Measurements from ENCODE around the gene FAR2.
"Not testable (repeated sequence)": the region's sequence is repeated elsewhere in the genome, so short reads cannot be mapped to it uniquely, and the experiment has no call there.

FAR2 gene

DNA sequence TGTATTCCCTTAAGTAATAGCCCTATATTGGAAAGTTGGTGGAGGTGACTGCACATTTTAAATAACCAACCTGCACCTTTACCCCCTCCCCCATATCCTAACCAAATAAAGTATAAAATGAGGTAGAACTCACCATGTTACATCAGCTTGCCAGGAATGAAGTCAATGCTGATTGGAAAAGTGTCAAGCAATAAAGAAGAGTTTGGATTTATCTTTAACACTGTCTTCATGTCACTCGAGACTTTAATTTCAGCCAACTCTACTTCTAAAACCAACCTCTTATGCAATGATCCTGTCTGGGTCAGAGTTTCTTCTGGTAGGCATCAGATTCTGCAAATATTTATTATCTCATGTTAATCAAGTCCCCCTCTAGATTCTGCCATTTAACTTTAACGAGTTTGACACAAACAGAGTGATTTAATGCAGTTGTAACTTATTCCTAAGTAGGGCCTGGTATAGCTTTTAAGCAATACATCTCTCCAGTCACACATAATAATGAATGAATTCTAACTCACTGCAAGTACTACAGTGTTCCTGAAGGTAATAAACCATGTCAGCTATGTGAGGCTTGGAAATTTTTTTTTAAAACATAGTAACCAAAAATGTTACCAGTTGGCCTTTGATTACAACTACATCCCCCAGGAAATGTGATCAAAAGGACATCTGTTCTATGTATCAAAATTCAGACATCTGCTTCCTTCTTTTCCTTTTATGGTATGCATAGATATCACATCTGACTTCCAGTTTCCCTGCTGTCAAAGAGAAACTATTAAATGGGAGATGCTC, 133.1 kb downstream of the FAR2 start:
- Mint-ChIP-seq H3K9me3 (no peaks in the 10 kb centered on the region), H3K36me3 (ENCODE audit: low read depth) (no peaks in the 10 kb centered on the region), H3K27me3 (ENCODE audit: low read depth) (no peaks in the 10 kb centered on the region), H3K4me3 (no peak overlapping the region), H3K27ac (no peak overlapping the region), H3K4me1 (ENCODE audit: low read depth) (no peaks in the 10 kb centered on the region)

DNA sequence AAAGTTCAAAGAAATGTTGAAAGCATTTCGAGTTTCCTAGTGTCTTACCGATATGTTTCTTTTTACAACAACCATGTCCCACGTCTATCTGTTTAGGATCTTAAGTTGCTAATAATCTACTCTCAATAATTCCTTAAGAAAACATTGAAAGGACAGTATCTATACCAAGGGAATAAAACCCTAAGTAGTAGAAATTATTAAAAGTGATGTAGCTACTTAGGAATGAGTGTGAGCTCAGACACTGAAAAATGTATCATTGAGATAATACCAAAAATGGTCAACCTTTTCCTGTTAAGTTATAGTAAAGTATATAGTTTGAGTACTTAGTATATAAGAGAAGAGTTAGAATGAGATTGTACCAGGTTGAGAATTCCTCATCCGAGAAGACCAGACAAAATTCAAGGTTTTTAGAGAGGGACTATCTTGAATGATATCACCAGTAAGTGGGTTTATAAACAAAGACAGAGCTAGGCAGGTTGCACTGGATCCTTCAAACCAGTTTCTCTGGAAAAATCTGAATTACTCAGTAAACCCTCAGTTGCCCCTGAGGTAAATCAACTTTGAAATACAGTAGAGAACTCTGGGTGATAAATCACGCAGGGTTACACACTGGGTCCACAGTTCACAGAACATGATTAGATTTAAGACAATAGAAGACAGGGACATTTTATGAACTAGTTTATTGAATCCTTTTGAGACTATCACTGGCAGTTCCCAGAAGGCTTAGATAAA, 135.1 kb downstream of the FAR2 start:
- no peak overlapping the region for H3K4me3 Mint-ChIP-seq
- H3K4me1 Mint-ChIP-seq (ENCODE audit: low read depth), result no peaks in the 10 kb centered on the region
- no peak overlapping the region for H3K27ac Mint-ChIP-seq
- H3K9me3 Mint-ChIP-seq, result peaks cover under 1% of the 10 kb centered on the region
- H3K36me3 Mint-ChIP-seq (ENCODE audit: low read depth), result no peaks in the 10 kb centered on the region
- no peaks in the 10 kb centered on the region for H3K27me3 Mint-ChIP-seq (ENCODE audit: low read depth)

DNA sequence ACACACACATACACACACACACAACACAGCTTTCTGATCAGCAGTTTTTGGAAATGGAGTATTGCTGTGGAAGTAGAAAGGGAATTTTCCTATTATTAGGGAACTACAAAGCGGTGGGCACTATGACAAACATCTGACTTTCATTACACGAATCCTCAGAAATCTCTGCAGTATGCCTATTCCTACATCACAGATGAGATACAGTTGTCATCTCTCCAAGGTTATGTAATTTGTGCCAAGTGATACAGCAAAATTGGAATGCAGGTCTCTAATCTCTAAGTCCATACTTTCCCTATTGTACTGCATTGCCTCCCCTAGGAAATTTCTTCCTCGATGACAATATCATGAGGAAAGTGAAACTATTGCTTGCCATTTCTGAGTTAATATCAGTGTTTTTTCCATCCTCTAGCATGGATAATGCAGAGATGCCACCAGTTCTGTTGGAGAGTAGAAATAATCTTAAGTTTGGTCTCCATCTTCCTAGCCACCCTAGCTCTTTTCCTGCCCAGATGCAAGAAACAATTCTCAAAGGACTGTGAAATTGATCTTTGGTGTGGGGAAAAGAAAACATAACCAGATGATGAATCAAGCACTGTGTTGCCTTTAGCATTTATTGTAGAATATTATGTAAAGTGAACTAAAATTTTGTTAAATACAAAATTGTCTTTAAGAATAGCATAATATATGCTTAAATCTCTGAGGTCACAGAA, 137.2 kb downstream of the FAR2 start:
- Mint-ChIP-seq H3K27ac (no peak overlapping the region), H3K4me3 (no peak overlapping the region), H3K36me3 (ENCODE audit: low read depth) (no peaks in the 10 kb centered on the region), H3K4me1 (ENCODE audit: low read depth) (no peaks in the 10 kb centered on the region), H3K27me3 (ENCODE audit: low read depth) (no peaks in the 10 kb centered on the region), H3K9me3 (peaks cover 10% of the 10 kb centered on the region)

DNA sequence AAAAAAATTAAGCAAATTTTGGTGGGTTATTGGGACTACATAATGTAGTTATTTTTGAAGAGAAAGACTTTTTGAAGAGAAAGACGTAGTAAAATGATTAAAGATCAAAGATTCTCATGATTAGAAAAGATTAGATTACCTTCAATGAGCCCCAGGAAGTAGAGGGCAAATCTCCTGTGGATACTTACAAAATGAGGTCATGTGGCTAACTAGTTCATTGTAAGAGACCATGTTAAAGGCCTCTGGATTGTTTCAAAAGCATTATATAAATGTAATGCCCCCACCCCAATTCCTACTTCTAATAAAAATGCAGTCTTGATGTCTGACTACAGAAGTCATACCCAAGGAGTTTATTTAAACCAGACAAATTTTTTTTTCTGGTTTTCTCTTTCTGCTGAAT, 138.5 kb downstream of the FAR2 start:
- Mint-ChIP-seq H3K36me3 (ENCODE audit: low read depth) (no peaks in the 10 kb centered on the region), H3K27me3 (ENCODE audit: low read depth) (no peaks in the 10 kb centered on the region), H3K4me3 (no peak overlapping the region), H3K27ac (no peak overlapping the region), H3K9me3 (peaks cover 10% of the 10 kb centered on the region), H3K4me1 (ENCODE audit: low read depth) (no peaks in the 10 kb centered on the region)

DNA sequence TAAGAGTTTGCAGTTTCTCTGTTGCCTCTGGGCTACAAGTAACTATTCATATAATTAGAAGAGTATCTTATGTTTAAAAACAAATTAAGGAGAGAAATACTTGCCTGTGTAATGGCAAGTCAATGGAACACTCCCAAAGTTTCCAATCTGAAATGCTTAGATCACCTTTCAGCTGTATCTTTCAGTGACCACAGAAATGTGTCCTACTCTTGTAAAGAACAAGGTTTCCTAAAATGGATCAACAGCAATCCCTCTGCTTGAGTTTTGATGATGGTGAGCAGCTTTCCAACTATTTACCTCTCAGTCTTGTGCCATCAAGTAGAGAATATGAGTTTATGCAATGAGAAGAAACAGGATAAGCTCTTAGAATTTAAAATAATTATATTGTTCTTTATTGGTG, 139.0 kb downstream of the FAR2 start:
- Mint-ChIP-seq H3K4me3 (no peak overlapping the region), H3K27me3 (ENCODE audit: low read depth) (no peaks in the 10 kb centered on the region), H3K36me3 (ENCODE audit: low read depth) (no peaks in the 10 kb centered on the region), H3K27ac (no peak overlapping the region), H3K4me1 (ENCODE audit: low read depth) (no peaks in the 10 kb centered on the region), H3K9me3 (peaks cover 10% of the 10 kb centered on the region)

DNA sequence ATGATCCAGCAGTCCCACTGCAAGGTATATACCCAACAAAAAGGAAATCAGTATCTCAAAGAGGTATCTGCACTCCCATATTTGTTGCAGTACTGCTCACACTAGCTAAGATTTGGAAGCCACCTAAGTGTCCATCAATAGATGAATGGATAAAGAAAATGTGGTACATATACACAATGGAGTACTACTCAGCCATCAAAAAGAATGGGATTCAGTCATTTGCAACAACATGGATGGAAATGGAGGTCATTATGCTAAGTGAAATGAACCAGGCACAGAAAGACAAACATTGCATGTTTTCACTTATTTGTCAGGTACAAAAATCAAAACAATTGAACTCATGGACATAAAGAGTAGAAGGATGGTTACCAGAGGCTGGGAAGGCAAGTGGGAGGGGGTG, 141.4 kb downstream of the FAR2 start:
- H3K27ac Mint-ChIP-seq; H3K4me1 Mint-ChIP-seq (ENCODE audit: low read depth); H3K36me3 Mint-ChIP-seq (ENCODE audit: low read depth); H3K4me3 Mint-ChIP-seq; H3K27me3 Mint-ChIP-seq (ENCODE audit: low read depth): not testable (repeated sequence)
- peaks cover 10% of the 10 kb centered on the region for H3K9me3 Mint-ChIP-seq

DNA sequence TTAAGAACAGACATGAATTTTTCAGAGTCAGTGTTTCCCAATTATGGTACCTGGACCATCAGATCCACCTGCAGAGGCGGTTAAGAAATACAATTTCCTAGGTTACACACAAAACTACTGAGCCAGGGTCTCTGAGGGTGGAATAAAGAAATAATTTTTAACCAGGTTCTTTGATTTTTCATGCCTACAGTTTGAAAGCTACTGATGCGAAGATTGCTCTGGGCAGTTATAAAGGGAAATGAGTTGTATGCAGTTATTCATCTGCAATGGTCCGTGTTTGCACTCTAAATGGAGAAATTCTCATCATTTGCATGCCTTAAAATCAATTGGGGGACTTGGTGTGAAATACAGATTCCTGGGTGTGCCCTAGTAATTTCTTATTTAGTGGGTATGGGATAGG, 142.1 kb downstream of the FAR2 start:
- Mint-ChIP-seq H3K9me3 (peaks cover 10% of the 10 kb centered on the region), H3K27ac (no peak overlapping the region), H3K4me3 (no peak overlapping the region), H3K27me3 (ENCODE audit: low read depth) (no peaks in the 10 kb centered on the region), H3K4me1 (ENCODE audit: low read depth) (no peaks in the 10 kb centered on the region), H3K36me3 (ENCODE audit: low read depth) (no peaks in the 10 kb centered on the region)

DNA sequence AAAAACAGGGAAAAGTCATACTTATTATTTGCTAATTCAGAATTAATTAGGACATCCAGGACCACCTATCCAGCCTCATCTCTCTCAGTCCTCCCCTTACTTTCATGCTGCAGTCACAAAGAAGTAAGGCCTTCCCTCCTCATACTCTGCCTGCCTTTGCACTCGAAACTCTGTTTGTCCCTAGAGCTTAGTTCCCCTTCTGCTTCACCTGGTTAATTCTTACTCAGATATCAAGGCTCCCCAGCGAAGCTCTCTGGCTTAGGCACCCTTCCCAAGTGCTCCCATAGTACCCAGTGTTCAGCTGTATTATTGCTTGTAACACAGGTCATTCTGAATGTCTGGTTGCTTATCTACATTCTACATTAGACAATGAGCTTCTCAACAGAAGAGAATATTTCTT, 150.6 kb downstream of the FAR2 start:
- Mint-ChIP-seq H3K36me3 (ENCODE audit: low read depth) (no peaks in the 10 kb centered on the region), H3K4me3 (no peak overlapping the region), H3K27ac (no peak overlapping the region), H3K4me1 (ENCODE audit: low read depth) (no peaks in the 10 kb centered on the region), H3K9me3 (no peaks in the 10 kb centered on the region), H3K27me3 (ENCODE audit: low read depth) (no peaks in the 10 kb centered on the region)

DNA sequence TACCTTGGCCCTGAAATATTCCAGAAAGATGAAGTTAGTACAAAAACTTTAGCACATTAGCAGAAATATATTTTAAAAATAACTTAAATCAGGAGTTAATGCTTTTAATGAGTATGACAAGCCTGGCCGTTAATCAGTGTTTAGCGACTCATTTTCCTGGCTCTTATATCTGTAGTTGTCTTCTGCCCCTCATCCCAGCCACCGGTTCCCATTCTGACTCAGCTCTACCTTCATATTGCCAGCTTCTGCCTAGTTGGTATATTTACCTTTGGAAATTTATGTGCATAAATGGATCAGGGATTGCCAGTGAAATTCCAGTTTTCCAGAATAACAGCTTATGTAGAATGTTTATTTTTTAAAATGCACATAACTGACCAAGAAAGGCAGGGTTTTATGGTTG, 152.0 kb downstream of the FAR2 start:
- H3K4me1 Mint-ChIP-seq (ENCODE audit: low read depth), result no peaks in the 10 kb centered on the region
- H3K27ac Mint-ChIP-seq, result no peak overlapping the region
- no peaks in the 10 kb centered on the region for H3K27me3 Mint-ChIP-seq (ENCODE audit: low read depth)

DNA sequence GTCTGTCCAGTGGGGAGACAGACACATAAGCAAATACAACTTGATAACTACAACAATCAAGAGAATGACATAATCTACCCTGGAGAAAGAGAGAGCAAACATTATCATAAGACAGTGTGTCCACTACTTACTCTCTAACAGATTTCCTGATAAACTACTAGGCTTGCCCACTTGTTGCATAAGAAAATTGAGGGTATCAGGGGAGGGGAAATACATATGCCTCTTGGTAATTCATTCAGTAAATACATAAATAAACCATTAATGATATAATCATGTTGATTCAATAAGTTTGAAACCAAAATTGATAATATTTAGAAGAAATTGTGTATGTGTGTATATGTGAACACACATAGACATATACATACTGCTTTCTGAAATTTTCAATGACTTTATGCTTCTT, 155.3 kb downstream of the FAR2 start:
- Mint-ChIP-seq H3K4me1 (ENCODE audit: low read depth) (no peaks in the 10 kb centered on the region), H3K36me3 (ENCODE audit: low read depth) (no peaks in the 10 kb centered on the region), H3K27me3 (ENCODE audit: low read depth) (no peaks in the 10 kb centered on the region), H3K4me3 (no peak overlapping the region), H3K27ac (no peak overlapping the region), H3K9me3 (no peaks in the 10 kb centered on the region)

More for the DNA sequence above, 152.0 kb downstream of the FAR2 start:
- Mint-ChIP-seq H3K9me3 (no peaks in the 10 kb centered on the region), H3K36me3 (ENCODE audit: low read depth) (no peaks in the 10 kb centered on the region), H3K4me3 (no peak overlapping the region)

DNA sequence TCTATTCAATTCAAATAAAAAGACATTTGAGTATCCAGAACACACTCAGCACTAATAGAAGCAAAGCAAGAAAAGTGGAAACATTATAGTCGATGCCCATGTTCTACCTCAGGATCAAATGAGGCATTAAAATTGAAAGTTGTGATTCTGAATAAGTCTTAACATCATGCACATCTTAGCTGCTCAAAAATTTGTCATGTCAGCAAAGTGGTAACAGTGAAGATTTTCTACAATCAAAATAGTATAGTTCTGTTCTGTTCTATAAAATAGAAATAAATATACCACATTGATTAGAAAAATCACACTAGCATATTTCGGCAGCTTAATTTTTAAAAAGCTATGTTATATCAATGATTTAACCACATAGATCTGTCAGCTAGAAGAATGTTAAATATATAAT, 157.2 kb downstream of the FAR2 start:
- no peak overlapping the region for H3K4me3 Mint-ChIP-seq
- no peaks in the 10 kb centered on the region for H3K27me3 Mint-ChIP-seq (ENCODE audit: low read depth)
- no peaks in the 10 kb centered on the region for H3K9me3 Mint-ChIP-seq
- H3K27ac Mint-ChIP-seq, result no peak overlapping the region
- H3K4me1 Mint-ChIP-seq (ENCODE audit: low read depth), result no peaks in the 10 kb centered on the region
- H3K36me3 Mint-ChIP-seq (ENCODE audit: low read depth), result no peaks in the 10 kb centered on the region

DNA sequence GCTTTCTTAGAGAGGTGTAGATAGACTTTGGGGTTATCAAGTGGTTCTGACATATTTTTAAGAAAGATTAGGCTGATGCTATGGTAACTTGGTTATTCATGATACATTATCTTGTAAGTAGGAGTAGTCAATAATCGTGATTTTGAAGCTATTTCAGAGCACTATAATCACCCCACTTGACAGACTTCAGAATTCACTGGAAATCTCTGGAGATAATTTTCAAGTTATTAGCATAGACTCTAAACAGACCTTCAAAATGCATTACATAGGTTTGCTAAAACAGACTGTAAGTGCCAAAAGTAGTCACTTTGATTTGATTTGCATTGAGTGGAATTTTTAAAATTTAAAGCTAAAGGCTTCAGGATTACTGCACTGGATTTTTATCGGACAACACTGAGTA, 157.6 kb downstream of the FAR2 start:
- H3K4me3 Mint-ChIP-seq, result no peak overlapping the region
- no peaks in the 10 kb centered on the region for H3K4me1 Mint-ChIP-seq (ENCODE audit: low read depth)
- H3K27me3 Mint-ChIP-seq (ENCODE audit: low read depth), result no peaks in the 10 kb centered on the region
- no peaks in the 10 kb centered on the region for H3K36me3 Mint-ChIP-seq (ENCODE audit: low read depth)
- H3K27ac Mint-ChIP-seq, result no peak overlapping the region
- no peaks in the 10 kb centered on the region for H3K9me3 Mint-ChIP-seq

DNA sequence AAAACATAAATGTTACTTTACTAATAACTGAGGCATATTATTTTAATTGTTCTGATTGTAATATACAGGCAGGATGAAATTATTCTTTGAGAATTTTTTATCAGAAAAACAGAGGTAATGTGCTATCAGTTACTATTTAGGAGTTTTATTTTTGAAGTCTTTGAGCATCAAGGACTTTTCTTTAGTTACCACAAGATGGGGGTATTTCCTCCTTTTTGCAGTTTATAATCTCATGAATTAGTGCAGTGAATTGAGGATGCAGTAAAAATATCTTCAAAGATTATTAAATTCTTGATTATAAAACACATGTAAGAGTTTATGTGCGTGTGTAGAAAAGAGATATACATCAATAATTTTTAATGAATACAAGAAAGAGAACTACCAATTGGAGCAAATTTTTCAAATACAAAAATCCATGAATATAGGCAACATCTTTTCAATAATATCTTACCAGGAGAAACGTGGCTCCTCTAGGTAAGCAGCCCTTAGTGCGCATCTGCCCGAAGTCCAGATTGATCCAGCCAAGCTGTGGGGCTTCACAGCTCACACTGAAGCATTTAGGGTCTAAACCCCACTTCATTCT, 160.3 kb downstream of the FAR2 start:
- Mint-ChIP-seq H3K4me1 (ENCODE audit: low read depth) (no peaks in the 10 kb centered on the region), H3K9me3 (no peaks in the 10 kb centered on the region)

DNA sequence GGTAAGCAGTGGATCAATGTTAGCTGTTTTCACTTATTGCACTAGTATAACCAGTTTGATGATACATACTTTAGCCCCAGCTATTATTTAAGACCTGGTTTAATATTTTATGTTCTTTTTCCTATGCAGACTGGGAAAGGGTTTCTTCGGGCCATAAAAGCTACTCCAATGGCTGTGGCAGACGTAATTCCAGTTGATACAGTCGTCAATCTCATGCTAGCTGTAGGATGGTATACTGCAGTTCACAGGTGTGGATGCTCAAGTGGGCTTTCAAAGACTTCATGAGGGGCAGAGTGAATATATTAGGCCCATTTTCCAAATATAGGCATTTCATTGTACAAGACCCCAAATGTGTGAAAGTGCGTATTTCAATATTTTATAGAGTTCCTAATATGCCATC, 161.8 kb downstream of the FAR2 start:
- no peaks in the 10 kb centered on the region for H3K4me1 Mint-ChIP-seq (ENCODE audit: low read depth)
- no peaks in the 10 kb centered on the region for H3K27me3 Mint-ChIP-seq (ENCODE audit: low read depth)
- H3K36me3 Mint-ChIP-seq (ENCODE audit: low read depth), result no peaks in the 10 kb centered on the region
- H3K27ac Mint-ChIP-seq, result no peak overlapping the region
- H3K9me3 Mint-ChIP-seq, result no peaks in the 10 kb centered on the region
- no peak overlapping the region for H3K4me3 Mint-ChIP-seq

More for the DNA sequence above, 160.3 kb downstream of the FAR2 start:
- Mint-ChIP-seq H3K4me3 (no peak overlapping the region), H3K27me3 (ENCODE audit: low read depth) (no peaks in the 10 kb centered on the region), H3K36me3 (ENCODE audit: low read depth) (no peaks in the 10 kb centered on the region), H3K27ac (no peak overlapping the region)

Measured in T-helper 1 cell treated with Interleukin-12 subunit alpha and Interleukin-12 subunit beta and Interleukin-4 antibody, amounts not matched to agents 30 μg/mL and 1 μg/mL, for 36 hours (primary cell).